Smooth muscle cell (in vitro differentiated cells): Measurements from ENCODE around the gene RPUSD4. TPM values are rescaled to one million over a fixed set of nuclear protein-coding genes. Genes with fewer than 3 reads are reported as not detected.

ENCODE experiments used
- DNase-seq: peaks from one replicate; lab custom pipeline; 2025; ENCODE audit not compliant: unreplicated experiment; lab: John Stamatoyannopoulos, UW
- H2AFZ ChIP-seq: fragments of 200-600 bp; sonication (generic); 2 replicates; pipeline ENCODE4 v1.6.0; 2016; ENCODE audit warnings: antibody characterized with exemption, low read depth, mild to moderate bottlenecking
- H3F3A ChIP-seq: fragments of 200-600 bp; sonication (generic); 2 replicates; pipeline ENCODE4 v1.6.0; 2017; ENCODE audit warnings: antibody characterized with exemption, low read depth
- H3K27ac ChIP-seq: fragments of 200-600 bp; sonication (generic); 2 replicates; pipeline ENCODE4 v1.5.1; 2016; ENCODE audit warnings: low read depth, mild to moderate bottlenecking
- H3K27me3 ChIP-seq: fragments of 200-600 bp; sonication (generic); 2 replicates; pipeline ENCODE4 v1.6.1; 2016; ENCODE audit warnings: low read depth, mild to moderate bottlenecking
- H3K36me3 ChIP-seq: fragments of 200-600 bp; sonication (generic); 2 replicates; pipeline ENCODE4 v1.5.1; 2016; ENCODE audit warnings: low read depth
- H3K4me1 ChIP-seq: fragments of 200-600 bp; sonication (generic); 2 replicates; pipeline ENCODE4 v1.5.1; 2016; ENCODE audit warnings: low read depth
- H3K4me2 ChIP-seq: fragments of 200-600 bp; sonication (generic); 2 replicates; pipeline ENCODE4 v1.6.0; 2016; ENCODE audit warnings: mild to moderate bottlenecking
- H3K4me3 ChIP-seq: fragments of 200-600 bp; sonication (generic); 2 replicates; pipeline ENCODE4 v1.5.1; 2016; ENCODE audit warnings: mild to moderate bottlenecking
- H3K79me2 ChIP-seq: fragments of 200-600 bp; sonication (generic); 2 replicates; pipeline ENCODE4 v1.6.0; 2016; ENCODE audit warnings: low read depth, mild to moderate bottlenecking
- H3K9ac ChIP-seq: fragments of 200-600 bp; sonication (generic); 2 replicates; pipeline ENCODE4 v1.6.0; 2016; ENCODE audit warnings: low read depth
- H3K9me3 ChIP-seq: fragments of 200-600 bp; sonication (generic); replicated peaks from 2 replicates; pipeline ENCODE4 v1.5.1; 2016; ENCODE audit warnings: low read depth
- H4K20me1 ChIP-seq: fragments of 200-600 bp; sonication (generic); 2 replicates; pipeline ENCODE4 v1.6.0; 2016; ENCODE audit warnings: low read depth
- CTCF ChIP-seq: fragments of 200-600 bp; sonication (generic); IDR thresholded peaks from 2 replicates; pipeline ENCODE4 v1.5.1; 2017; ENCODE audit warnings: borderline replicate concordance, mild to moderate bottlenecking, antibody characterized with exemption; ENCODE audit not compliant: insufficient read depth, poor library complexity, severe bottlenecking
- WGBS: methylation state at CpG from one replicate; pipeline ENCODE4 v1.1.7; 2016; ENCODE audit warnings: low lambda C conversion rate; 5-methylcytosine and 5-hydroxymethylcytosine counted together
- polyA plus RNA-seq: library from polyadenylated mRNA; unstranded; fragments of >200 nt; fragmentation: Nextera tagmentation; extraction: Ambion mirVana; gene quantifications from 2 replicates; pipeline ENCODE4 v1.2.1, GENCODE V29; 2016
- total RNA-seq: library from RNA; depleted of rRNA; stranded (reverse); fragments of >200 nt; gene quantifications from 2 replicates; pipeline ENCODE4 v1.2.3, GENCODE V29; 2014

Gene RPUSD4
- total and polyA plus RNA-seq, 2 experiments from 2014 or later, result 8.6 to 34.1 TPM

GRCh38 chr11:126216526-126217305 lies 5.3 kb upstream of the RPUSD4 start:
- no peak for DNase-seq
- peaks cover 96% of the 10 kb centered on the region for H3K79me2 ChIP-seq
- no peaks in the 10 kb centered on the region for H3F3A ChIP-seq
- H3K9me3 ChIP-seq, result no peaks in the 10 kb centered on the region
- no peak overlapping the region for H3K4me2 ChIP-seq
- no peaks in the 10 kb centered on the region for H3K27me3 ChIP-seq
- no peak overlapping the region for H3K27ac ChIP-seq
- H4K20me1 ChIP-seq, result peaks cover 87% of the 10 kb centered on the region
- peaks cover 9% of the 10 kb centered on the region for H3K4me1 ChIP-seq
- H3K36me3 ChIP-seq, result no peaks in the 10 kb centered on the region
- WGBS, result 93% methylated on average over 6 of the region's 6 CpGs
- no peak overlapping the region for H3K4me3 ChIP-seq
- H2AFZ ChIP-seq, result no peak overlapping the region
- H3K9ac ChIP-seq, result no peak overlapping the region
- no peak for TF ChIP-seq CTCF

- Histone ChIP-seq H3K36me3 (no peaks in the 10 kb centered on the region), H3K79me2 (peaks cover 85% of the 10 kb centered on the region), H3K4me1 (peaks cover 13% of the 10 kb centered on the region), H3F3A (no peaks in the 10 kb centered on the region), H3K9me3 (no peaks in the 10 kb centered on the region), H3K27me3 (no peaks in the 10 kb centered on the region), H3K27ac (no peak overlapping the region), H2AFZ (no peak overlapping the region), H3K4me2 (no peak overlapping the region), H3K4me3 (peak overlapping the region; percentile 32), H3K9ac (no peak overlapping the region), H4K20me1 (peaks cover 68% of the 10 kb centered on the region)
- no peak for DNase-seq
- WGBS, result 56% methylated on average over 6 of the region's 6 CpGs
- no peak for TF ChIP-seq CTCF
Observed at GRCh38 chr11:126214841-126215240, 3.4 kb upstream of the RPUSD4 start.

- Histone ChIP-seq H3K9me3 (no peaks in the 10 kb centered on the region), H3K4me1 (peaks cover 13% of the 10 kb centered on the region), H4K20me1 (peaks cover 64% of the 10 kb centered on the region), H3K36me3 (no peaks in the 10 kb centered on the region), H3K79me2 (peaks cover 81% of the 10 kb centered on the region), H2AFZ (no peak overlapping the region), H3K4me2 (no peak overlapping the region), H3K9ac (no peak overlapping the region), H3K4me3 (peak overlapping the region; percentile 32), H3F3A (no peaks in the 10 kb centered on the region), H3K27me3 (no peaks in the 10 kb centered on the region), H3K27ac (no peak overlapping the region)
- no peak for TF ChIP-seq CTCF
- no peak for DNase-seq
- WGBS, result 72% methylated on average over 2 of the region's 2 CpGs
Observed at GRCh38 chr11:126214441-126214840, 3.0 kb upstream of the RPUSD4 start.

- Histone ChIP-seq H3F3A (no peaks in the 10 kb centered on the region), H2AFZ (peak overlapping the region; percentile 93), H3K4me2 (peak overlapping the region; percentile 98), H3K27ac (no peak overlapping the region), H3K79me2 (peaks cover 58% of the 10 kb centered on the region), H3K36me3 (no peaks in the 10 kb centered on the region), H3K4me1 (peaks cover 13% of the 10 kb centered on the region), H3K4me3 (peak overlapping the region; percentile 88), H3K27me3 (no peaks in the 10 kb centered on the region), H4K20me1 (peaks cover 41% of the 10 kb centered on the region), H3K9ac (peak overlapping the region; percentile 83), H3K9me3 (no peaks in the 10 kb centered on the region)
- no peak for DNase-seq
- no peak for TF ChIP-seq CTCF
- WGBS, result 6% methylated on average over 15 of the region's 15 CpGs
Observed at GRCh38 chr11:126212089-126212660, 725 bp upstream of the RPUSD4 start.
